Ramos (cell line): ENCODE measurements around the gene KANK4.

Experiments
- in situ Hi-C: fragments of 300-500 bp; cut with MboI; formaldehyde crosslinking; loops from one replicate; pipeline ENCODE4 v1.14.3; 2022; ENCODE audit warnings: low sequenced_read_pairs; ENCODE audit not compliant: unreplicated experiment

Gene KANK4

GRCh38 chr1:62218604-62219003 is 100.6 kb downstream of the KANK4 start:
- in situ Hi-C loops, result no loop called here

- in situ Hi-C loops, result no loop called here
Observed at GRCh38 chr1:62213075-62213914, 105.9 kb downstream of the KANK4 start.

- in situ Hi-C loops, result no loop called here
Observed at GRCh38 chr1:62212411-62212810, 106.8 kb downstream of the KANK4 start.

GRCh38 chr1:62210960-62211359 is 108.3 kb downstream of the KANK4 start:
- in situ Hi-C loops, result no loop called here

- in situ Hi-C loops, result no loop called here
Observed at GRCh38 chr1:62209931-62210595, 109.2 kb downstream of the KANK4 start.

GRCh38 chr1:62208970-62209369 is 110.3 kb downstream of the KANK4 start:
- in situ Hi-C loops, result no loop called here

GRCh38 chr1:62208087-62208486 is 111.1 kb downstream of the KANK4 start:
- in situ Hi-C loops, result no loop called here

GRCh38 chr1:62207187-62207586 is 112.0 kb downstream of the KANK4 start:
- in situ Hi-C loops, result no loop called here

- in situ Hi-C loops, result no loop called here
Observed at GRCh38 chr1:62198781-62199125, 120.5 kb downstream of the KANK4 start.

- in situ Hi-C loops, result no loop called here
Observed at GRCh38 chr1:62198069-62198780, 121.0 kb downstream of the KANK4 start.

GRCh38 chr1:62196086-62196690 is 123.0 kb downstream of the KANK4 start:
- in situ Hi-C loops, result no loop called here

GRCh38 chr1:62194651-62195544 is 124.3 kb downstream of the KANK4 start, which contains the start of gene L1TD1:
Gene L1TD1, plus strand, starts transcription at chr1:62194849. Its CDS starts 11,780 bp downstream, at chr1:62206629.
- in situ Hi-C loops, result no loop called here

GRCh38 chr1:62188111-62188510 is 131.1 kb downstream of the KANK4 start:
- in situ Hi-C loops, result no loop called here

- in situ Hi-C loops, result no loop called here
Observed at GRCh38 chr1:62187548-62187947, 131.7 kb downstream of the KANK4 start.
